Esophagus squamous epithelium (tissue), 4 donors: ENCODE measurements around the gene PI4K2B.

Experiments used
- CTCF ChIP-seq, 6 experiments: fragments of 450-650 bp in 4 of 6; fragments of 200-600 bp in 2 of 6; sonication (generic) in 2 of 6; IDR thresholded peaks; one replicate each; pipeline ENCODE4 v1.5.1; 2016 to 2019; ENCODE audit warnings: antibody characterized with exemption in 6 of 6, mild to moderate bottlenecking in 4 of 6, moderate library complexity in 4 of 6
- POLR2A ChIP-seq, 4 donors: fragments of 450-650 bp; IDR thresholded peaks; one replicate each; pipeline ENCODE4 v1.6.1; 2017; ENCODE audit warnings: antibody characterized with exemption in 4 of 4, mild to moderate bottlenecking in 4 of 4, moderate library complexity in 3 of 4

DNA sequence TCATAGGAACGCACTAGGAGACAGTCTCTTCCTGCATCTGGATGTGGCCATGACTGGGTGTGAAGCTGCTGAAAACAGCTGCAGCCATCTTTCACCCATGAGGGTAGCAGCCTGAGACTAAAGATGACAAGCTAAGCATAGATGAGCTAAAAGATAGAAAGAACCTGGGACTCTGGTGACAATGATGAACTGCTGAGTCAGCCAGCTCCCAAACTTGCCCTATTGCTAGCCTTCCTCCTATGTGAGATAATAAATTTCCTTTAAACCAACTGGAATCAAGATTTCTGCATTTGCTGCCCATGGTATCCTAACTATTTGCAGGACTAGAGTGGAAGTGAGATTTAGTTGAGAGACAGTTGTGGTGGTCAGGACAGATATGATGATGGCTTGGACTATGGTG is 21.0 kb upstream of the PI4K2B start:
- no peak for TF ChIP-seq CTCF (IDR thresholded peaks at IDR 0.05)
- TF ChIP-seq POLR2A (IDR thresholded peaks at IDR 0.05): no peak
